Keratinocyte (primary cell): ENCODE measurements around the gene SCYGR4.

Experiments
- CTCF ChIP-seq, 3 experiments: IDR thresholded peaks in 1 of 3; conservative IDR thresholded peaks in 1 of 3; optimal IDR thresholded peaks in 1 of 3; 2 replicates in 2 of 3; 3 replicates in 1 of 3; pipeline versions ENCODE3 to v1.5.1; 2011; ENCODE audit warnings: low read length in 3 of 3, mild to moderate bottlenecking in 3 of 3, moderate library complexity in 2 of 3, control low read depth in 1 of 3, inconsistent platforms in 1 of 3; ENCODE audit not compliant: insufficient read depth in 2 of 3; ENCODE audit errors: extremely low read depth in 1 of 3
- EZH2 ChIP-seq: IDR thresholded peaks from one replicate; pipeline ENCODE4 v1.6.1; 2012; ENCODE audit warnings: inconsistent platforms, mild to moderate bottlenecking, low read length, moderate library complexity

- TF ChIP-seq CTCF (optimal IDR thresholded peaks at IDR 0.05 in 1 of 3, IDR thresholded peaks at IDR 0.05 in 1 of 3, conservative IDR thresholded peaks at IDR 0.05 in 1 of 3; ENCODE audit: extremely low read depth in 1 of 3, insufficient read depth in 2 of 3, low read length in 3 of 3): no peak
- no peak for TF ChIP-seq EZH2
These were observed 10.5 kb downstream of the SCYGR4 start for GRCh38 chr2:227627769-227628168.
